HepG2 (cell line): Measurements from ENCODE around the gene MBLAC1. TPM values are rescaled to one million over a fixed set of nuclear protein-coding genes. Genes with fewer than 3 reads are reported as not detected.

Source experiments
- ATAC-seq: fragments of 200-7000 bp; cut with Tn5 transposase; 3 replicates; pipeline ENCODE4 v1.9.1; 2020; ENCODE audit warnings: mild to moderate bottlenecking, moderate library complexity
- BruUV-seq: library from RNA; stranded (reverse); fragments of 400-500 nt; replicated peaks from 2 replicates; lab custom pipeline; 2021; lab: Mats Ljungman, UMichigan
- CTCF ChIA-PET: fragments of 300-600 bp; formaldehyde crosslinking; extraction: SDS; loops from one replicate; lab custom pipeline; 2021; ENCODE audit warnings: low total read pairs, inconsistent platforms, low intra/inter-chr PET ratio; lab: Yijun Ruan, JAX
- POLR2A ChIA-PET: fragments of 350-600 bp; sonication (Branson Sonifier 250); formaldehyde crosslinking; loops from one replicate; lab custom pipeline; 2020; ENCODE audit warnings: antibody characterized with exemption, inconsistent platforms; lab: Yijun Ruan, JAX
- DNase-seq: peaks from one replicate; pipeline ENCODE4 v3.0.0-alpha.2; 2015; ENCODE audit warnings: low spot score
- FAIRE-seq: peaks from 3 replicates; lab custom pipeline; 2011; peaks lifted over from hg19 to GRCh38; lab: Jason Lieb, UNC
- H2AFZ ChIP-seq: one replicate; pipeline ENCODE4 v1.6.1; 2011; ENCODE audit warnings: low read length, inconsistent platforms
- H3K27ac ChIP-seq: fragments of 300-600 bp; 3 replicates; pipeline ENCODE4 v1.8.0; 2011; ENCODE audit warnings: mixed run types, mild to moderate bottlenecking, mixed read lengths, low read length, inconsistent platforms; ENCODE audit not compliant: insufficient read depth; ENCODE audit errors: extremely low read length
- H3K27me3 ChIP-seq, 2 experiments: fragments of 200-600 bp in 1 of 2; 2 replicates in 1 of 2; 3 replicates in 1 of 2; pipeline versions ENCODE4 v1.6.0 to v1.8.0; 2011; ENCODE audit warnings: low read length in 2 of 2, mild to moderate bottlenecking in 2 of 2, moderate library complexity in 2 of 2, inconsistent platforms in 1 of 2; ENCODE audit not compliant: insufficient read depth in 2 of 2, control insufficient read depth in 1 of 2
- H3K36me3 ChIP-seq, 2 experiments: fragments of 200-600 bp in 1 of 2; replicated peaks in 1 of 2; 2 replicates in 1 of 2; 3 replicates in 1 of 2; pipeline versions ENCODE4 v1.5.1 to v1.8.0; 2011; ENCODE audit warnings: low read length in 2 of 2, inconsistent platforms in 1 of 2; ENCODE audit not compliant: insufficient read depth in 2 of 2, control insufficient read depth in 1 of 2
- H3K4me1 ChIP-seq: 2 replicates; pipeline ENCODE4 v1.5.1; 2012; ENCODE audit warnings: low read length, inconsistent platforms; ENCODE audit not compliant: insufficient read depth
- H3K4me2 ChIP-seq: 2 replicates; pipeline ENCODE4 v1.6.0; 2011; ENCODE audit warnings: low read depth, low read length, inconsistent platforms
- H3K4me3 ChIP-seq, 3 experiments: fragments of 200-600 bp in 1 of 3; sonication (generic), shearing (Covaris generic) in 1 of 3; replicated peaks in 1 of 3; 2 replicates each; pipeline ENCODE4 v1.5.1; 2011 to 2016; ENCODE audit warnings: low read length in 3 of 3, inconsistent platforms in 2 of 3, low read depth in 2 of 3, mild to moderate bottlenecking in 2 of 3, control low read depth in 1 of 3, mixed read lengths in 1 of 3; ENCODE audit not compliant: insufficient read depth in 1 of 3
- H3K79me2 ChIP-seq: one replicate; pipeline ENCODE4 v1.6.1; 2011; ENCODE audit warnings: low read length, inconsistent platforms; ENCODE audit not compliant: insufficient read depth
- H3K9ac ChIP-seq: 2 replicates; pipeline ENCODE4 v1.6.0; 2011; ENCODE audit warnings: mild to moderate bottlenecking, low read depth, low read length, inconsistent platforms; ENCODE audit not compliant: insufficient read depth
- H3K9me3 ChIP-seq: 2 replicates; pipeline ENCODE4 v1.5.1; 2012; ENCODE audit warnings: mild to moderate bottlenecking, low read length
- H4K20me1 ChIP-seq: 2 replicates; pipeline ENCODE4 v1.6.0; 2011; ENCODE audit warnings: inconsistent platforms, mild to moderate bottlenecking, low read length, moderate library complexity; ENCODE audit not compliant: insufficient read depth
- AGO2 ChIP-seq: fragments of 200-400 bp; formaldehyde crosslinking; optimal IDR thresholded peaks from 2 replicates; pipeline ENCODE3; 2017; ENCODE audit warnings: mild to moderate bottlenecking, low read depth, low read length, moderate library complexity
- CENPT ChIP-seq: sonication (generic); formaldehyde crosslinking; IDR thresholded peaks from 2 replicates; pipeline ENCODE4 v1.8.0; 2022; ENCODE audit warnings: low read depth, mild to moderate bottlenecking, moderate library complexity, missing genetic modification reagents
- HNRNPK ChIP-seq: fragments of 200-400 bp; formaldehyde crosslinking; IDR thresholded peaks from 2 replicates; pipeline ENCODE4 v1.6.1; 2018; ENCODE audit warnings: low read length, low read depth, moderate library complexity, mild to moderate bottlenecking; ENCODE audit not compliant: poor library complexity, severe bottlenecking
- MIXL1 ChIP-seq: IDR thresholded peaks from 2 replicates; pipeline ENCODE4 v1.6.1; 2016
- RARA ChIP-seq: IDR thresholded peaks from 2 replicates; pipeline ENCODE4 v1.6.1; 2016; ENCODE audit warnings: missing genetic modification reagents, missing compliant biosample characterization
- SP4 ChIP-seq: sonication (generic); formaldehyde crosslinking; IDR thresholded peaks from 2 replicates; pipeline ENCODE4 v1.8.1; 2023; ENCODE audit warnings: mild to moderate bottlenecking, missing genetic modification reagents
- USF2 ChIP-seq, 2 experiments: sonication (generic) in 1 of 2; formaldehyde crosslinking in 1 of 2; IDR thresholded peaks; 2 replicates each; pipeline versions ENCODE4 v1.5.1 to v1.6.1; 2011 to 2020; ENCODE audit warnings: borderline replicate concordance in 1 of 2, low read depth in 1 of 2, low read length in 1 of 2, mild to moderate bottlenecking in 1 of 2, missing genetic modification reagents in 1 of 2, moderate library complexity in 1 of 2
- ZNF326 ChIP-seq: sonication (generic); formaldehyde crosslinking; IDR thresholded peaks from 2 replicates; pipeline ENCODE4 v1.4.0; 2020; ENCODE audit warnings: missing genetic modification reagents, borderline replicate concordance
- ZNF343 ChIP-seq: sonication (generic); formaldehyde crosslinking; IDR thresholded peaks from 2 replicates; pipeline ENCODE4 v1.4.0; 2020; ENCODE audit warnings: mild to moderate bottlenecking, missing genetic modification reagents
- ZNF607 ChIP-seq: sonication (generic); formaldehyde crosslinking; IDR thresholded peaks from 2 replicates; pipeline ENCODE4 v1.5.1; 2020; ENCODE audit warnings: missing genetic modification reagents, mild to moderate bottlenecking, borderline replicate concordance
- ZNF629 ChIP-seq: sonication (generic); formaldehyde crosslinking; conservative IDR thresholded peaks from 2 replicates; pipeline ENCODE4 v1.5.0; 2020; ENCODE audit warnings: missing genetic modification reagents
- ZNF777 ChIP-seq: sonication (generic); formaldehyde crosslinking; IDR thresholded peaks from 2 replicates; pipeline ENCODE4 v1.4.0; 2020; ENCODE audit warnings: missing genetic modification reagents
- ZNF883 ChIP-seq: sonication (generic); formaldehyde crosslinking; IDR thresholded peaks from 2 replicates; pipeline ENCODE4 v1.5.1; 2020; ENCODE audit warnings: mild to moderate bottlenecking, missing genetic modification reagents; ENCODE audit errors: not compliant biosample characterization
- WGBS: methylation state at CpG from one replicate; pipeline ENCODE4 v1.1.6; 2017; ENCODE audit warnings: low lambda C conversion rate; 5-methylcytosine and 5-hydroxymethylcytosine counted together
- in situ Hi-C: cut with HindIII; loops from 2 replicates; pipeline ENCODE4 v1.10.0; 2017; ENCODE audit warnings: low pct_unique_long_range_greater_than_20kb; ENCODE audit not compliant: extremely low pct_ligation_motif_present
- intact Hi-C: fragments of 100-400 bp; cut with micrococcal nuclease; formaldehyde crosslinking; loops from one replicate; pipeline ENCODE4 v1.10.0; 2022; ENCODE audit not compliant: unreplicated experiment
- polyA plus RNA-seq, 8 experiments: library from polyadenylated mRNA; depleted of rRNA in 3 of 8; stranded (reverse) in 7 of 8; unstranded in 1 of 8; fragments of >200 nt; fragmentation: Illumina TruSeq in 4 of 8; extraction: Trizol in 4 of 8; gene quantifications; 2 replicates each; pipeline versions ENCODE4 v1.2.1 to v1.2.3, GENCODE V29; 2011 to 2016; ENCODE audit warnings: low read depth in 4 of 8, missing spikeins in 1 of 8, mixed read lengths in 1 of 8; ENCODE audit not compliant: insufficient read depth in 1 of 8
- total RNA-seq, 5 experiments: library from RNA; depleted of rRNA; stranded (reverse); fragments of >200 nt; fragmentation: Illumina TruSeq; extraction: Trizol; gene quantifications; 2 replicates each; pipeline ENCODE4 v1.2.3, GENCODE V29; 2016; ENCODE audit warnings: low read depth in 1 of 5
- TF ChIP-seq, protein P1 (sequence below): sonication (generic); formaldehyde crosslinking; IDR thresholded peaks from 2 replicates; pipeline ENCODE4 v1.4.0; 2020; ENCODE audit warnings: missing genetic modification reagents
- TF ChIP-seq, protein P2 (sequence below): sonication (generic); formaldehyde crosslinking; IDR thresholded peaks from 2 replicates; pipeline ENCODE4 v1.4.0; 2020; ENCODE audit warnings: mild to moderate bottlenecking, missing genetic modification reagents
- TF ChIP-seq, protein P3 (sequence below): sonication (generic); formaldehyde crosslinking; IDR thresholded peaks from 2 replicates; pipeline ENCODE4 v1.8.1; 2022; ENCODE audit warnings: mild to moderate bottlenecking, missing genetic modification reagents

Gene MBLAC1
- total and polyA plus RNA-seq, 2 of the 13 experiments (the other 11 are each of a cell fraction or from before 2014, with no cell fraction given) = 0.79 to 2.1 TPM

- TF ChIP-seq, protein P1, sequence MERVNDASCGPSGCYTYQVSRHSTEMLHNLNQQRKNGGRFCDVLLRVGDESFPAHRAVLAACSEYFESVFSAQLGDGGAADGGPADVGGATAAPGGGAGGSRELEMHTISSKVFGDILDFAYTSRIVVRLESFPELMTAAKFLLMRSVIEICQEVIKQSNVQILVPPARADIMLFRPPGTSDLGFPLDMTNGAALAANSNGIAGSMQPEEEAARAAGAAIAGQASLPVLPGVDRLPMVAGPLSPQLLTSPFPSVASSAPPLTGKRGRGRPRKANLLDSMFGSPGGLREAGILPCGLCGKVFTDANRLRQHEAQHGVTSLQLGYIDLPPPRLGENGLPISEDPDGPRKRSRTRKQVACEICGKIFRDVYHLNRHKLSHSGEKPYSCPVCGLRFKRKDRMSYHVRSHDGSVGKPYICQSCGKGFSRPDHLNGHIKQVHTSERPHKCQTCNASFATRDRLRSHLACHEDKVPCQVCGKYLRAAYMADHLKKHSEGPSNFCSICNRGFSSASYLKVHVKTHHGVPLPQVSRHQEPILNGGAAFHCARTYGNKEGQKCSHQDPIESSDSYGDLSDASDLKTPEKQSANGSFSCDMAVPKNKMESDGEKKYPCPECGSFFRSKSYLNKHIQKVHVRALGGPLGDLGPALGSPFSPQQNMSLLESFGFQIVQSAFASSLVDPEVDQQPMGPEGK = peak; percentile 36; the same call in 1 of the 2 replicates
- no peak for TF ChIP-seq AGO2
- TF ChIP-seq ZNF883 = no peak
- no peak for TF ChIP-seq ZNF343
- 0 out of 2 replicates have a peak, but pooled peaks have one; percentile 25 for TF ChIP-seq SP4 (CRISPR knock-in tag)
- TF ChIP-seq MIXL1 (CRISPR knock-in tag) = no peak
- peak; percentile 8 for TF ChIP-seq HNRNPK
- TF ChIP-seq ZNF326 (CRISPR knock-in tag) = no peak
- TF ChIP-seq ZNF777 (CRISPR knock-in tag) = peak; percentile 83
- no peak for TF ChIP-seq RARA (CRISPR knock-in tag)
- TF ChIP-seq CENPT (CRISPR knock-in tag) = no peak
- TF ChIP-seq, protein P2, sequence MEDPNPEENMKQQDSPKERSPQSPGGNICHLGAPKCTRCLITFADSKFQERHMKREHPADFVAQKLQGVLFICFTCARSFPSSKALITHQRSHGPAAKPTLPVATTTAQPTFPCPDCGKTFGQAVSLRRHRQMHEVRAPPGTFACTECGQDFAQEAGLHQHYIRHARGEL (CRISPR knock-in tag) = no peak
Observed at GRCh38 chr7:100171087-100171681, 44.4 kb downstream of the MBLAC1 start (continued).

GRCh38 chr7:100171840-100172239, 45.1 kb downstream of the MBLAC1 start:
- Histone ChIP-seq H3K27ac (no peak overlapping the region), H3K9ac (no peak overlapping the region), H3K4me1 (peaks cover 48% of the 10 kb centered on the region), H3K79me2 (no peaks in the 10 kb centered on the region), H2AFZ (no peak overlapping the region), H3K9me3 (no peaks in the 10 kb centered on the region), H3K36me3 (no peaks in the 10 kb centered on the region), H3K27me3 (peaks cover 3 to 38% of the 10 kb centered on the region in 2 experiments; a peak in 4 of 5 replicates), H3K4me3 (no peak overlapping the region; a peak in 1 of 6 replicates), H3K4me2 (no peak overlapping the region), H4K20me1 (no peaks in the 10 kb centered on the region)
- ChIA-PET POLR2A (no interaction called here), CTCF (no interaction called here)
- in situ Hi-C loops (no loop called here), intact Hi-C loops (no loop called here)
- BruUV-seq = no TSS peak
- ATAC-seq = no peak; the same call in 2 of the 3 replicates
- WGBS = 65% methylated on average over 9 of the region's 22 CpGs
- no peak for DNase-seq
- no peak for FAIRE-seq
- TF ChIP-seq, protein P3, sequence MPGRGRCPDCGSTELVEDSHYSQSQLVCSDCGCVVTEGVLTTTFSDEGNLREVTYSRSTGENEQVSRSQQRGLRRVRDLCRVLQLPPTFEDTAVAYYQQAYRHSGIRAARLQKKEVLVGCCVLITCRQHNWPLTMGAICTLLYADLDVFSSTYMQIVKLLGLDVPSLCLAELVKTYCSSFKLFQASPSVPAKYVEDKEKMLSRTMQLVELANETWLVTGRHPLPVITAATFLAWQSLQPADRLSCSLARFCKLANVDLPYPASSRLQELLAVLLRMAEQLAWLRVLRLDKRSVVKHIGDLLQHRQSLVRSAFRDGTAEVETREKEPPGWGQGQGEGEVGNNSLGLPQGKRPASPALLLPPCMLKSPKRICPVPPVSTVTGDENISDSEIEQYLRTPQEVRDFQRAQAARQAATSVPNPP (CRISPR knock-in tag) = no peak
- TF ChIP-seq USF2 (IDR thresholded peaks at IDR 0.05; ENCODE audit: low read depth, low read length) (no peak), USF2 (CRISPR knock-in tag; IDR thresholded peaks at IDR 0.05; ENCODE audit: borderline replicate concordance) (no peak), ZNF607 (no peak), ZNF629 (CRISPR knock-in tag) (no peak)
